Naive thymus-derived CD8-positive, alpha-beta T cell (primary cell): Measurements from ENCODE around the gene DENND4A. TPM values are rescaled to one million over a fixed set of nuclear protein-coding genes. Genes with fewer than 3 reads are reported as not detected.
A peak's percentile ranks its signal among the peaks of the same experiment; 100 is the strongest.
"Not testable (repeated sequence)": the region's sequence is repeated elsewhere in the genome, so short reads cannot be mapped to it uniquely, and the experiment has no call there.

ENCODE experiments used
- ATAC-seq, 2 donors: fragments of 150-1000 bp; cut with Tn5 transposase in 1 of 2; sonication (Bioruptor Pico), chemical (Tn5 transposase) in 1 of 2; 1 replicate in 1 of 2; 2 replicates in 1 of 2; pipeline ENCODE4 v1.10.0; 2021; ENCODE audit warnings: mild to moderate bottlenecking in 2 of 2, moderate library complexity in 2 of 2
- POLR2A ChIA-PET: fragments of 350-600 bp; sonication (Branson Sonifier 250); formaldehyde crosslinking; loops from one replicate; lab custom pipeline; 2021; ENCODE audit warnings: antibody characterized with exemption; lab: Charles Lee
- DNase-seq, 10 donors: peaks; one replicate each; pipeline versions ENCODE4 v3.0.0 to v3.0.0-alpha.2; 2020 to 2022
- H3K27ac Mint-ChIP-seq, 10 donors: one replicate each; pipeline ENCODE4 v1.8.0; 2020 to 2022; ENCODE audit warnings: mild to moderate bottlenecking in 10 of 10, mixed read lengths in 10 of 10, moderate library complexity in 4 of 10, inconsistent platforms in 1 of 10
- H3K27me3 Mint-ChIP-seq, 5 donors: one replicate each; pipeline ENCODE4 v1.8.0; 2021 to 2022; ENCODE audit warnings: mixed read lengths in 5 of 5
- H3K36me3 Mint-ChIP-seq, 3 donors: one replicate each; pipeline ENCODE4 v1.8.0; 2020 to 2022; ENCODE audit warnings: mixed read lengths in 3 of 3, mild to moderate bottlenecking in 2 of 3, inconsistent platforms in 1 of 3
- H3K4me1 Mint-ChIP-seq, 4 donors: one replicate each; pipeline ENCODE4 v1.8.0; 2021 to 2022; ENCODE audit warnings: mixed read lengths in 4 of 4
- H3K4me3 Mint-ChIP-seq, 10 donors: one replicate each; pipeline ENCODE4 v1.8.0; 2020 to 2022; ENCODE audit warnings: mild to moderate bottlenecking in 10 of 10, mixed read lengths in 10 of 10, moderate library complexity in 6 of 10, inconsistent platforms in 1 of 10
- H3K9me3 Mint-ChIP-seq, 9 donors: one replicate each; pipeline ENCODE4 v1.8.0; 2020 to 2022; ENCODE audit warnings: mixed read lengths in 9 of 9, mild to moderate bottlenecking in 3 of 9, inconsistent platforms in 1 of 9, moderate library complexity in 1 of 9
- polyA plus RNA-seq, 3 donors: library from polyadenylated mRNA; unstranded; fragments of 300-500 nt; fragmentation: Illumina TruSeq; gene quantifications; one replicate each; pipeline ENCODE4 v1.2.3, GENCODE V29; 2021
- total RNA-seq, 8 experiments: library from RNA in 2 of 8; stranded (reverse) in 2 of 8; gene quantifications; one replicate each; pipeline ENCODE4 v1.2.3 and lab custom pipeline; 2021 to 2026

The DENND4A gene
- total and polyA plus RNA-seq, 5 experiments from 2014 or later: 9.3 to 62.9 (median 12.0) TPM

DNA sequence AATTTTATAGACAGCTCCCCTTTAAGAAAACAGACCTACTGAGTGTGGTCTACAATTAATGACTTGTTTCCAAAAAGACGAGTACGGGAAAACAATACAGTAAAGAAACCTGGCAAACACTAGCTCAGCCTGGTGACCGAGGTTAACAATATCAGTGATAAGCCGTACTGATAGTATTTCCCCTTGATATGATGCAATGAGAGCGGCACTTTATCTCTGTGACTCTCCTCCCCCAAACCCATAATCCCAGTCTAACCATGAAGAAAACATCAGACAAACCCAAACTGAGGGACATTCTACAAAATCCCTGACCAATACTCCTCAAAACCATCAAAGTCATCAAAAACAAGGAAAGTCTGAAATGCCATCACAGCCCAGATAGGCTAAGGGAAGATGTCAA, 8.2 kb downstream of the DENND4A start:
- no peak for DNase-seq
- H3K36me3 Mint-ChIP-seq: peaks cover 0 to 22% (median 10%) of the 10 kb centered on the region in 3 donors
- H3K27me3 Mint-ChIP-seq: no peaks in the 10 kb centered on the region
- no peak for ATAC-seq
- H3K27ac Mint-ChIP-seq: peak overlapping the region in 2 of 10 donors; percentile 24 to 70
- POLR2A ChIA-PET: no interaction called here
- peaks cover 14 to 41% (median 31%) of the 10 kb centered on the region in 4 donors for H3K4me1 Mint-ChIP-seq
- H3K4me3 Mint-ChIP-seq: peak overlapping the region in 1 of 10 donors; percentile 57
- H3K9me3 Mint-ChIP-seq: no peaks in the 10 kb centered on the region

DNA sequence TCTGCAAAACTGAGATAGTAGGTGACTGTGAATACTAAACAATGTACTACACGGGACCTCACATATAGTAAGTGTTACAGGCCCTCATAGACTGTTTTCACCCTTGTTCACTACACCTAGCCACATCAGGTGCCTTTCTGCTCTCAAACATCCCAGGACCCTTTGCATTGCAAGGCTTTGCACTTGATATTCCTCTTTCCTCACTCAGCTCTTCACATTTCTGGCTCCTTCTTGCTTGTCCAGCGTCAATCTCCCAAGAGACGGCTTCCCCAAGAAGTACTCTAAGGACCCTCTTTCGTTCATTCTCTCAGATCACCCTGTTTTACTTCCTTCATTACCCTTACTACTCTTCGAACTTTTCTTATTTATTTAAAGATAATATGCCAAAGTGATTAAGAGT, 10.0 kb downstream of the DENND4A start:
- POLR2A ChIA-PET: no interaction called here
- Mint-ChIP-seq H3K4me1 (peaks cover 11 to 44% (median 31%) of the 10 kb centered on the region in 4 donors), H3K27me3 (no peaks in the 10 kb centered on the region), H3K4me3 (no peak overlapping the region), H3K27ac (no peak overlapping the region), H3K9me3 (no peaks in the 10 kb centered on the region), H3K36me3 (peaks cover 0 to 22% (median 8%) of the 10 kb centered on the region in 3 donors)
- peak in 1 of 2 donors; percentile 9 for ATAC-seq
- no peak for DNase-seq

DNA sequence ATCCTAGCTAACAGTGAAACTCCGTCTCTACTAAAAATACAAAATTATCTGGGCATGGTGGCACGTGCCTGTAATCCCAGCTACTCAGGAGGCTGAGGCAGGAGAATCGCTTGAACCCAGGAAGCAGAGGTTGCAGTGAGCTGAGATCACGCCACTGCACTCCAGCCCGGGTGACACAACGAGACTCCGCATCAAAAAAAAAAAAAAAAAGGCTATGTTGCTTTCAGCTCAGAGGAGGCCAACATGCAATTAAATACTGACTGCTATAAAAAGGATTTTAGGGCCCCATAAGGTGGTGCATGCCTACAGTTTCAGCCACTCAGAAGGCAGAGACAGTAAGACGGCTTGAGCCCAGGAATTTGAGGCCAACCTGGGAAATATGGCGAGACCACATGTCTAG, 13.4 kb downstream of the DENND4A start:
- Mint-ChIP-seq H3K4me3 (peak overlapping the region; percentile 13 to 78 (median 44)), H3K36me3 (peaks cover 0 to 14% (median 3%) of the 10 kb centered on the region in 3 donors), H3K4me1 (peaks cover 14 to 52% (median 37%) of the 10 kb centered on the region in 4 donors), H3K27ac (peak overlapping the region; percentile 65 to 89 (median 81))
- POLR2A ChIA-PET: interaction anchor here (0.7 to 2.3 kb wide), 4 partner anchors 10 to 88 kb away, joined by 3 to 13 read pairs (median 4); partner anchors contain the start of gene DENND4A
- not testable (repeated sequence) for DNase-seq, H3K9me3 Mint-ChIP-seq, H3K27me3 Mint-ChIP-seq
- ATAC-seq: peak; percentile 13 to 29

DNA sequence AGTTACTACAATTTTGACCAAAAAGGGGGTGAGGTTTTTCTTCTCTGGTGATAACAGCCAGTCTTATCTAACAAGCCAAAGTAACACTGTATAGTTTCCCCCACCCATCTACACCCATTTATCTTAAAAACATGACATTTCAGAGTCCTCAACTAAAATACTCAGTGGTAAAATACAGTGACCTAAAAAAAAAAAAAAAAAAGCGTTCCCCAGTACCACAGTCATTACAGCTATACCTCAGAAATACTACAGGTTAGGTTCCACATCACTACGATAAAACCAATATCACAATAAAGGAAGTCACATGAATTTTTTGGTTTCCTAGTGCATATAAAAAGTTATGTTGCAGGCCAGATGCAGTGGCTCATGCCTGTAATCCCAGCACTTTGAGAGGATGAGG, 13.8 kb downstream of the DENND4A start:
- H3K27me3 Mint-ChIP-seq: no peaks in the 10 kb centered on the region
- H3K4me1 Mint-ChIP-seq: peaks cover 16 to 52% (median 38%) of the 10 kb centered on the region in 4 donors
- DNase-seq (peak in 3 of 10 donors; percentile 37 to 54 (median 44)), ATAC-seq (peak; percentile 57 to 72)
- POLR2A ChIA-PET: interaction anchor here (0.6 to 2.3 kb wide), 5 partner anchors 9 to 88 kb away, joined by 3 to 13 read pairs (median 4); partner anchors contain the start of gene DENND4A
- H3K4me3 Mint-ChIP-seq: peak overlapping the region; percentile 13 to 78 (median 44)
- H3K36me3 Mint-ChIP-seq: peaks cover 2 to 14% (median 8%) of the 10 kb centered on the region in 3 donors
- no peaks in the 10 kb centered on the region for H3K9me3 Mint-ChIP-seq
- H3K27ac Mint-ChIP-seq: peak overlapping the region; percentile 56 to 89 (median 81)

DNA sequence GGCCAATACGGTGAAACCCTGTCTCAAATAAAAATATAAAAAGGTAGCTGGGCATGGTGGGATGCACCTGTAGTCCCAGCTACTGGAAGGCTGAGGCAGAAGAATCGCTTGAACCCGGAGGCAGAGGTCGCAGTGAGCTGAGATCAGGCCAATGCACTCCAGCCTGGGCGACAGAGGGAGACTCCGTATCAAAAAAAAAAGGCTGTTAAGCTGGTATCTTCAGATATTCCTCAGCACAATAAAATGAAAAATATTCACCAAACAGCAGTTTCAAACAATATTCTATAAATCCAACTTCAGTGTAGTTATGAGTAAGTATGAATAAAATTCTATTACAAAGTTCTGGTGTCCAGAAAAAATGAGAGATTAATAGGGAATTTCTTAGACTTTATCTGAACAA, 14.2 kb downstream of the DENND4A start:
- ATAC-seq: no peak
- POLR2A ChIA-PET: interaction anchor here (0.6 to 2.3 kb wide), 4 partner anchors 9 to 81 kb away, joined by 3 to 13 read pairs (median 4); partner anchors contain the start of gene DENND4A
- no peak for DNase-seq
- H3K4me1 Mint-ChIP-seq: peaks cover 17 to 53% (median 39%) of the 10 kb centered on the region in 4 donors
- no peaks in the 10 kb centered on the region for H3K9me3 Mint-ChIP-seq
- no peaks in the 10 kb centered on the region for H3K27me3 Mint-ChIP-seq
- H3K27ac Mint-ChIP-seq: peak overlapping the region in 6 of 10 donors; percentile 7 to 86 (median 69)
- peaks cover 5 to 13% (median 12%) of the 10 kb centered on the region in 3 donors for H3K36me3 Mint-ChIP-seq
- H3K4me3 Mint-ChIP-seq: peak overlapping the region in 2 of 10 donors; percentile 14 to 24

DNA sequence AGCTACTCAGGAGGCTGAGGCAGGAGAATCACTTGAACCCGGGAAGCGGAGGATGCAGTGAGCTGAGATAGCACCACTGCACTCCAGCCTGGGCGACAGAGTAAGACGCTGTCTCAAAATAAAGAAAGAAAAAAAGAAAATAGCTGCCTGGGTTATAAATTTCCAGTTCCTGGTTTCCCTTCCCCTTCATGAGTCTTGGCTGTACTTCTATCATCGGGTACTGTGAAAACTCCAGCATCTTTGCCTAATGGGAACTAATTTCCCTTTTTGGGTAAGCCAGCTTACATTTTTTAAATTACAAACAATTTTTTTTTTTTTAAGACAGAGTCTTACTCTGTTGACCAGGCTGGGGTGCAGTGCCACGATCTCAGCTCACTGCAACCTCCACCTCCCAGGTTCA, 15.0 kb downstream of the DENND4A start:
- DNase-seq (no peak), ATAC-seq (no peak)
- H3K36me3 Mint-ChIP-seq: peaks cover 5 to 13% (median 13%) of the 10 kb centered on the region in 3 donors
- no peaks in the 10 kb centered on the region for H3K9me3 Mint-ChIP-seq
- peak overlapping the region in 6 of 10 donors; percentile 18 to 81 (median 36) for H3K27ac Mint-ChIP-seq
- peaks cover 19 to 59% (median 40%) of the 10 kb centered on the region in 4 donors for H3K4me1 Mint-ChIP-seq
- peak overlapping the region in 2 of 10 donors; percentile 13 to 51 for H3K4me3 Mint-ChIP-seq
- H3K27me3 Mint-ChIP-seq: no peaks in the 10 kb centered on the region
- POLR2A ChIA-PET: interaction anchor here (0.6 to 1.8 kb wide), 4 partner anchors 8 to 61 kb away, joined by 3 to 4 read pairs (median 4); no protein-coding TSS in a partner anchor

DNA sequence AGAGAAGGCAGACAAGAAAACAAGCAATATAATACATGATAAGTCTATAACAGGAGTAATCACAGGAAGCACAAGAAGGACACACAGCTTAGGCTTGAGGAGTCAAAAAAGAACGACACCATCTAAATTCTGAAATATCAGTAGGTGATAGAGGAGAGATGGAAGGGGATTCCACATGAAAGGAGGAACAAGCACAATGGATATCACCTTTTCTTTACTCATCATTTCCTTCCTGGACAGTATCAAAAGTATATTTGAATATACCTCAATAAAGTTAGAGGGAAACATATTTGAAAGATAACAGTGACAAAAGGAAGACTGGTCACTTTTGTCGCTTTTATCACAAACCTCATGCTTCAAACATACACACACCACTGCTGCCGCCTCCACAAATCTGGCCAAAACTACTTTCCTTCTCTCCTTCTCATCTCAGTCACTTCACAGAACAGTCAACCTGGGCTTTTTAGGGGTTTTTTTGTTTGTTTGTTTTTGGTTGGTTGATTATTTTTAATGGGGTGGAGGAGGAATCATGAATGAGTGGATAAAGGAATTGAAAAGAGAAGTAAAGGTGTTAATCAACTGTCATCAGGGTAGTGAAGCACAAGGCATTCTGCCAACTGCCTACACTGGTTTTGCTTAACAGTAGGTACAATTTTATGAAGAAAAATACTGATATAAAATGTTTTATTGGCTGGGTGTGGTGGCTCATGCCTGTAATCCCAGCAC, 18.5 kb downstream of the DENND4A start:
- Mint-ChIP-seq H3K4me3 (peak overlapping the region in 9 of 10 donors; percentile 19 to 68 (median 43)), H3K27me3 (no peaks in the 10 kb centered on the region), H3K36me3 (peaks cover 5 to 26% (median 19%) of the 10 kb centered on the region in 3 donors), H3K9me3 (no peaks in the 10 kb centered on the region), H3K27ac (peak overlapping the region in 8 of 10 donors; percentile 17 to 85 (median 53)), H3K4me1 (peaks cover 27 to 86% (median 47%) of the 10 kb centered on the region in 4 donors)
- peak; percentile 4 to 13 for ATAC-seq
- POLR2A ChIA-PET: no interaction called here
- no peak for DNase-seq

DNA sequence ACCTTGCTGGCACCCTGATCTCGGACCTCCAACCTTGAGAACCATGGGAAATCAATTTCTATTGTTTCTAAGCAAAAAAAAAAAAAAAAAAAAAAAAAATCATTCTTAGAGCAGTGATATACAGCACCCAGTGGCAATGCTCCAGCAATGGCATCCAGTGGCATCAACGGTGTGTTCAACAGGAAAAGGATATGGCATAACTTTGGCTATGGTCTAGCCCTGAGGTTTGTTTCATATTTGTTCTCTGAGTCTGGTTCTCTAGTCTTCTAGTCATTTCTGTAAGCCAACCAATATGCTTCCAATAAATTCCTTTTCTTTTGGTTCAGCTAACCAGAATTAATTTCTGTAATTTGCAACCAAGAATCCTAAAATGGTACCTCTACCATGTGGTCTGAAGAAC, 19.2 kb downstream of the DENND4A start:
- Mint-ChIP-seq H3K4me3 (peak overlapping the region in 8 of 10 donors; percentile 19 to 68 (median 47)), H3K9me3 (no peaks in the 10 kb centered on the region), H3K27ac (peak overlapping the region in 7 of 10 donors; percentile 17 to 85 (median 49)), H3K4me1 (peaks cover 27 to 86% (median 48%) of the 10 kb centered on the region in 4 donors), H3K36me3 (peaks cover 5 to 28% (median 19%) of the 10 kb centered on the region in 3 donors), H3K27me3 (no peaks in the 10 kb centered on the region)
- POLR2A ChIA-PET: interaction anchor here (0.6 kb wide), 1 partner anchor 47 kb away, joined by 3 read pairs; no protein-coding TSS in a partner anchor
- peak; percentile 48 to 68 for ATAC-seq
- peak in 2 of 10 donors; percentile 25 to 39 for DNase-seq

DNA sequence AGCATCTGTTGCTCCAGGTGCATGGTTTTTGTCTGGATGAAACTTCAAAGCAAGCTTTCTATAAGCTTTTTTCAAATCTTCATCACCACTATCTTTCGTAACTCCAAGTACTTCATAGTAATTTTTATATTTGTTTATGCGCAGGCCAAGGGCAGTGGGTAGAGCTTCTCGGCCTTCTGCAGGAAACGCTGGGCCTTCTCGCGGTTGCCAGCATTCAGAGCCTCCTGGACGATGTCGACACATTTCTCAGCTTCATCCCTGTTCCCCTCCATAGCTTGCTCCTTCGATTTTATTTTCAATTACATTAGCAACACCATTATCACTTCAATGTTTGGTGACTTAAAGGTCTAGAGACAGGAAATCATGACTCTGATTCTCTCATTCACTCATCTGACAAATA, 20.2 kb downstream of the DENND4A start:
- POLR2A ChIA-PET: interaction anchor here (0.6 kb wide), 1 partner anchor 21 kb away, joined by 6 read pairs; no protein-coding TSS in a partner anchor
- no peak for ATAC-seq
- peak overlapping the region in 3 of 10 donors; percentile 8 to 44 (median 32) for H3K4me3 Mint-ChIP-seq
- H3K27me3 Mint-ChIP-seq: no peaks in the 10 kb centered on the region
- DNase-seq: no peak
- no peaks in the 10 kb centered on the region for H3K9me3 Mint-ChIP-seq
- peaks cover 32 to 87% (median 55%) of the 10 kb centered on the region in 4 donors for H3K4me1 Mint-ChIP-seq
- peaks cover 5 to 28% (median 20%) of the 10 kb centered on the region in 3 donors for H3K36me3 Mint-ChIP-seq
- H3K27ac Mint-ChIP-seq: peak overlapping the region in 4 of 10 donors; percentile 19 to 82 (median 41)

DNA sequence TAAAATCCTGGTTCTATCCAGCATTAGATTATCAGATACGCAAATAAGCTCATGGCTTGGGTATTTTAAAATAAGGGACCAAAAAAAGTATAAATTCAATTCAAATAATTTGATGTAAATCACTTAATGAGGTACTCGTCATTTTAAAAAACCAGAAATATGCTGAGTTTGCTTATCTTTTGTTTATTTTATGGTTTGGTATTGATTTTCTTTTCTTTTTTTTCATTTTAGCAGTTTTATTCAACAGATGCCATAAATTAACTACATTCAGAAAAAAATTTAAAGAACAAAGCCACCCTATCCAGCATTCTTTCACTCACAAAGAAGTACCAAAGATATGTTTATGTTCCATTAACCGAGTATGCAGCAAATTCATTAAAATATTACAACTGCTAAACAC, 22.6 kb downstream of the DENND4A start:
- peaks cover 31 to 87% (median 58%) of the 10 kb centered on the region in 4 donors for H3K4me1 Mint-ChIP-seq
- H3K27me3 Mint-ChIP-seq: no peaks in the 10 kb centered on the region
- H3K9me3 Mint-ChIP-seq: no peaks in the 10 kb centered on the region
- no peak overlapping the region for H3K27ac Mint-ChIP-seq
- POLR2A ChIA-PET: interaction anchor here (0.7 to 1.2 kb wide), 3 partner anchors 8 to 12 kb away, joined by 3 to 5 read pairs (median 4); no protein-coding TSS in a partner anchor
- DNase-seq: no peak
- no peak for ATAC-seq
- H3K4me3 Mint-ChIP-seq: no peak overlapping the region
- H3K36me3 Mint-ChIP-seq: peaks cover 5 to 28% (median 21%) of the 10 kb centered on the region in 3 donors

DNA sequence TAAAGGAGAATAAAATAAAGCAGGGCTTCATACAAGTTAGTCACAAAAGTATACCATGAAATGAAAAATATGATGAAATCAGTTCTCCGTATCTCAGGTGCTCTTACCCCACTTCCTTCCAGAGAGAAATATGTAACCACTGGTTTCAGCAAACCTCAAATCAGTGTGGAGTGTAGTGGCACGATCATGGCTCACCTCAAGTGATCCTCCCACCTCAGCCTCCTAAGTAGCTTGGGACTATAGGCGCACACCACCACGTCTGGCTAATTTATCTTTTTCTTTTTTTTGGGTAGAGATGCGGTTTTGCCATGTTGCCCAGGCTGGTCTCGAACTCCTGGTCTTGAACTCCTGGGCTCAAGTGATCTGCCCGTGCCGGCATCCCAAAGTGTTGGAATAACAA, 24.2 kb downstream of the DENND4A start:
- H3K4me1 Mint-ChIP-seq: peaks cover 26 to 87% (median 54%) of the 10 kb centered on the region in 4 donors
- peak; percentile 44 to 61 for ATAC-seq
- peak overlapping the region in 3 of 10 donors; percentile 6 to 57 (median 20) for H3K4me3 Mint-ChIP-seq
- POLR2A ChIA-PET: no interaction called here
- no peaks in the 10 kb centered on the region for H3K9me3 Mint-ChIP-seq
- DNase-seq: no peak
- peak overlapping the region in 5 of 10 donors; percentile 9 to 78 (median 63) for H3K27ac Mint-ChIP-seq
- H3K27me3 Mint-ChIP-seq: no peaks in the 10 kb centered on the region
- H3K36me3 Mint-ChIP-seq: peaks cover 0 to 25% (median 12%) of the 10 kb centered on the region in 3 donors

DNA sequence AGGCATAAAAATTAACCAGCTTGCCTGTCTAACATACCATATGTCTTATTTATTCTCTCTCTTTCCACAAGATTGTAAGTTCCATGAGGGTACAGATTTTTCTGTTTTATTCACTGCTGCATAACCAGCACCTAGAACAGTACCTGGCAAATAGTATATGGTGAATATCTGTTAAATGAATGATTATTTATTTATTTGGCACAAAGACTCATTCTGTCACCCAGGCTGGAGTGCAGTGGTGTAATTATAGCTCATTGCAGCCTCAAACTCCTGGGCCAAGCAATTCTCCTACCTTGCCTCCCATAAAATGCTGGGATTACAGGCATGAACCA, 24.9 kb downstream of the DENND4A start:
- Mint-ChIP-seq H3K27ac (peak overlapping the region in 3 of 10 donors; percentile 17 to 38 (median 35)), H3K9me3 (no peaks in the 10 kb centered on the region), H3K4me3 (peak overlapping the region in 1 of 10 donors; percentile 2), H3K36me3 (peaks cover 0 to 25% (median 12%) of the 10 kb centered on the region in 3 donors), H3K27me3 (no peaks in the 10 kb centered on the region), H3K4me1 (peaks cover 26 to 89% (median 58%) of the 10 kb centered on the region in 4 donors)
- DNase-seq (no peak), ATAC-seq (no peak)
- POLR2A ChIA-PET: interaction anchor here (0.6 kb wide), 1 partner anchor 93 kb away, joined by 8 read pairs; no protein-coding TSS in a partner anchor
